PC-3 (cell line): ENCODE data around the gene AIFM1. TPM values are rescaled to one million over a fixed set of nuclear protein-coding genes. Genes with fewer than 3 reads are reported as not detected.

Experiments used
- ATAC-seq: fragments of 200-7000 bp; cut with Tn5 transposase; 2 replicates; pipeline ENCODE4 v1.9.1; 2020; ENCODE audit warnings: mild to moderate bottlenecking, moderate library complexity
- BruUV-seq: library from RNA; stranded (reverse); fragments of 400-500 nt; replicated peaks from 2 replicates; lab custom pipeline; 2021; lab: Mats Ljungman, UMichigan
- CTCF ChIA-PET: fragments of 300-600 bp; sonication (Branson Sonifier 250); formaldehyde crosslinking; loops from one replicate; lab custom pipeline; 2022; ENCODE audit warnings: antibody characterized with exemption; lab: Charles Lee
- POLR2A ChIA-PET: fragments of 300-600 bp; sonication (Branson Sonifier 250); formaldehyde crosslinking; loops from one replicate; lab custom pipeline; 2022; ENCODE audit warnings: antibody characterized with exemption; ENCODE audit not compliant: unreplicated experiment; lab: Charles Lee
- DNase-seq: peaks from one replicate; pipeline ENCODE4 v3.0.0-alpha.2; 2015
- H2AFZ ChIP-seq: fragments of 300-600 bp; sonication (generic); 2 replicates; pipeline ENCODE4 v1.6.0; 2016; ENCODE audit warnings: antibody characterized with exemption, low read length
- H3F3A ChIP-seq: fragments of 300-600 bp; sonication (generic); one replicate; pipeline ENCODE4 v1.6.0; 2017; ENCODE audit warnings: antibody characterized with exemption, low read length, control low read depth, mild to moderate bottlenecking; ENCODE audit not compliant: unreplicated experiment
- H3K27ac ChIP-seq: fragments of 300-600 bp; sonication (generic); 2 replicates; pipeline ENCODE4 v1.5.1; 2016; ENCODE audit warnings: mild to moderate bottlenecking, low read length
- H3K27me3 ChIP-seq: fragments of 300-600 bp; sonication (generic); 2 replicates; pipeline ENCODE4 v1.6.1; 2016; ENCODE audit warnings: low read length, mixed read lengths
- H3K36me3 ChIP-seq: fragments of 300-600 bp; sonication (generic); 2 replicates; pipeline ENCODE4 v1.6.1; 2016; ENCODE audit warnings: low read depth, mixed run types, low read length, mixed read lengths
- H3K4me1 ChIP-seq: fragments of 300-600 bp; sonication (generic); 2 replicates; pipeline ENCODE4 v1.5.1; 2016; ENCODE audit warnings: low read length; ENCODE audit not compliant: insufficient read depth
- H3K4me2 ChIP-seq: fragments of 300-600 bp; sonication (generic); 2 replicates; pipeline ENCODE4 v1.6.0; 2016; ENCODE audit warnings: low read length
- H3K4me3 ChIP-seq: fragments of 300-600 bp; sonication (generic); 2 replicates; pipeline ENCODE4 v1.5.1; 2016; ENCODE audit warnings: mild to moderate bottlenecking, low read length, mixed read lengths
- H3K79me2 ChIP-seq: fragments of 300-600 bp; sonication (generic); 2 replicates; pipeline ENCODE4 v1.6.1; 2017; ENCODE audit warnings: low read length, mixed read lengths
- H3K9ac ChIP-seq: fragments of 300-600 bp; sonication (generic); 2 replicates; pipeline ENCODE4 v1.6.0; 2016; ENCODE audit warnings: mild to moderate bottlenecking, low read length
- H3K9me2 ChIP-seq: fragments of 300-600 bp; sonication (generic); replicated peaks from 2 replicates; pipeline ENCODE4 v1.6.1; 2016; ENCODE audit warnings: mixed run types, low read length, mixed read lengths
- H3K9me3 ChIP-seq: fragments of 300-600 bp; sonication (generic); 2 replicates; pipeline ENCODE4 v1.6.1; 2016; ENCODE audit warnings: low read length, mixed read lengths
- H4K20me1 ChIP-seq: fragments of 300-600 bp; sonication (generic); 2 replicates; pipeline ENCODE4 v1.6.1; 2016; ENCODE audit warnings: low read length, mixed read lengths
- EZH2 ChIP-seq: fragments of 300-600 bp; sonication (generic); IDR thresholded peaks from one replicate; pipeline ENCODE4 v1.6.1; 2017; ENCODE audit warnings: antibody characterized with exemption, mild to moderate bottlenecking, low read length; ENCODE audit not compliant: unreplicated experiment
- EZH2phosphoT487 ChIP-seq: fragments of 300-600 bp; sonication (generic); IDR thresholded peaks from 2 replicates; pipeline ENCODE4 v1.6.1; 2018; ENCODE audit warnings: mild to moderate bottlenecking, antibody characterized with exemption, low read length, borderline replicate concordance
- intact Hi-C: fragments of 100-400 bp; cut with micrococcal nuclease; formaldehyde crosslinking; loops from 2 replicates; pipeline ENCODE4 v1.9.0; 2023
- total RNA-seq: library from RNA; depleted of rRNA; stranded (reverse); fragments of >200 nt; gene quantifications from 2 replicates; pipeline ENCODE4 v1.2.3, GENCODE V29; 2014; rRNA removed
- TF ChIP-seq, protein P1 (sequence below): fragments of 300-600 bp; sonication (generic); conservative IDR thresholded peaks from 2 replicates; pipeline ENCODE4 v1.5.1; 2017; ENCODE audit warnings: antibody characterized with exemption, low read depth, mild to moderate bottlenecking, low read length

AIFM1 gene
- total RNA-seq, 1 experiment from 2014 or later = 51.8 TPM

DNA sequence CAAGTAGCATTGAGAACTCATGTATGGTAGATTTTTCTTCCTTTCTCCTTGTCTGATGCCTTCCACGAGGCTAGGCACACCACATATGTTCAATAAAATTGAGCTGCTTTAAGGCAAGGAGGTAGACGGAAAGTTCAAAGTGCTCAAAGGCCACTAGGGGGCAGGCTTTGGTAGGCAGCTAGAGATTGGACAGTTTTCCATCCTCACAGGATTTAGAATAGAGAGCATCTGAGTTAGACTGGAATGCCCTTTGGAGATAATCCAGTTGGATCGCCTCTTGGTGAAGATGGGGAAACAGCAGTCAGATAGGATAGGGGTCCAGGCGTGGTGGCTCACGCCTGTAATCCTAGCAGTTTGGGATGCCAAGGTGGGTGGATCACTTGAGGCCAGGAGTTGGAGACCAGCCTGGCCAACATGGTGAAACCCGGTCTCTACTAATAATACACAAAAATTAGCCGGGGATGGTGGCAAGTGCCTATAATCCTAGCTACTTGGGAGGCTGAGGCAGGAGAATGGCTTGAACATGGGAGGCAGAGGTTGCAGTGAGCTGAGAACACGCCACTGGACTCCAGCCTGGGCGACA is 85.7 kb downstream of the AIFM1 start:
- H3K27me3 ChIP-seq = no peaks in the 10 kb centered on the region
- H3K4me1 ChIP-seq = no peaks in the 10 kb centered on the region
- H3K4me2 ChIP-seq = no peak overlapping the region
- BruUV-seq = no TSS peak
- no peak for TF ChIP-seq EZH2phosphoT487
- TF ChIP-seq, protein P1, sequence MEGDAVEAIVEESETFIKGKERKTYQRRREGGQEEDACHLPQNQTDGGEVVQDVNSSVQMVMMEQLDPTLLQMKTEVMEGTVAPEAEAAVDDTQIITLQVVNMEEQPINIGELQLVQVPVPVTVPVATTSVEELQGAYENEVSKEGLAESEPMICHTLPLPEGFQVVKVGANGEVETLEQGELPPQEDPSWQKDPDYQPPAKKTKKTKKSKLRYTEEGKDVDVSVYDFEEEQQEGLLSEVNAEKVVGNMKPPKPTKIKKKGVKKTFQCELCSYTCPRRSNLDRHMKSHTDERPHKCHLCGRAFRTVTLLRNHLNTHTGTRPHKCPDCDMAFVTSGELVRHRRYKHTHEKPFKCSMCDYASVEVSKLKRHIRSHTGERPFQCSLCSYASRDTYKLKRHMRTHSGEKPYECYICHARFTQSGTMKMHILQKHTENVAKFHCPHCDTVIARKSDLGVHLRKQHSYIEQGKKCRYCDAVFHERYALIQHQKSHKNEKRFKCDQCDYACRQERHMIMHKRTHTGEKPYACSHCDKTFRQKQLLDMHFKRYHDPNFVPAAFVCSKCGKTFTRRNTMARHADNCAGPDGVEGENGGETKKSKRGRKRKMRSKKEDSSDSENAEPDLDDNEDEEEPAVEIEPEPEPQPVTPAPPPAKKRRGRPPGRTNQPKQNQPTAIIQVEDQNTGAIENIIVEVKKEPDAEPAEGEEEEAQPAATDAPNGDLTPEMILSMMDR = peak; percentile 86
- TF ChIP-seq EZH2 = no peak
- ATAC-seq (peak; percentile 88), DNase-seq (peak; percentile 75)
- intact Hi-C loops = loop anchor here (1.0 kb wide), 1 partner anchor 112 kb away; no protein-coding TSS in a partner anchor
- no peaks in the 10 kb centered on the region for H3K9me2 ChIP-seq
- no peak overlapping the region for H3K27ac ChIP-seq
- H3K4me3 ChIP-seq = no peak overlapping the region
- ChIA-PET POLR2A (no interaction called here), CTCF (interaction anchor here (0.5 to 1.0 kb wide), 5 partner anchors 9 to 270 kb away, joined by 3 to 6 read pairs (median 4); no protein-coding TSS in a partner anchor)
- no peaks in the 10 kb centered on the region for H3K36me3 ChIP-seq
- no peaks in the 10 kb centered on the region for H4K20me1 ChIP-seq
- no peaks in the 10 kb centered on the region for H3F3A ChIP-seq
- 0 out of 2 replicates have a peak, but pooled peaks cover 2% of the 10 kb centered on the region for H3K79me2 ChIP-seq
- no peak overlapping the region for H2AFZ ChIP-seq
- H3K9me3 ChIP-seq = no peaks in the 10 kb centered on the region
- no peak overlapping the region for H3K9ac ChIP-seq

Other genes starting within 250 kb of the AIFM1 start
- 3.1 and 3.9 TPM in 2 replicates for gene BCORL1, start 183.2 kb downstream of the AIFM1 start, total RNA-seq
- 23.4 and 23.8 TPM in 2 replicates for gene ELF4, start 55.3 kb downstream of the AIFM1 start, total RNA-seq
- not detected in 2 replicates for gene RAB33A, start 6.1 kb upstream of the AIFM1 start, total RNA-seq
- gene ZNF280C, start 103.1 kb upstream of the AIFM1 start, total RNA-seq = 4.6 and 5.2 TPM in 2 replicates
- gene SLC25A14, start 174.1 kb upstream of the AIFM1 start, total RNA-seq = 12.5 and 20.4 TPM in 2 replicates
- not detected in 2 replicates for gene GPR119, start 219.8 kb upstream of the AIFM1 start, total RNA-seq
- gene RBMX2, start 236.1 kb upstream of the AIFM1 start, total RNA-seq = 26.7 and 31.6 TPM in 2 replicates